Mammary epithelial cell (primary cell): Measurements from ENCODE around the gene ACTR3C.
"Not testable (repeated sequence)": the region's sequence is repeated elsewhere in the genome, so short reads cannot be mapped to it uniquely, and the experiment has no call there.

Experiments used
- CTCF ChIP-seq, 2 donors: IDR thresholded peaks in 1 of 2; conservative IDR thresholded peaks in 1 of 2; 2 replicates each; pipeline ENCODE4 v1.5.1; 2011 to 2012; ENCODE audit warnings: inconsistent platforms in 2 of 2, low read length in 2 of 2, mild to moderate bottlenecking in 2 of 2, control low read depth in 1 of 2, low read depth in 1 of 2; ENCODE audit not compliant: insufficient read depth in 1 of 2; ENCODE audit errors: extremely low read depth in 1 of 2
- EZH2 ChIP-seq: IDR thresholded peaks from 2 replicates; pipeline ENCODE4 v1.6.1; 2012; ENCODE audit warnings: low read length, inconsistent platforms, borderline replicate concordance

GRCh38 chr7:150283111-150283510 is 40.2 kb downstream of the ACTR3C start:
- not testable (repeated sequence) for TF ChIP-seq EZH2; CTCF (conservative IDR thresholded peaks at IDR 0.05 in 1 of 2, IDR thresholded peaks at IDR 0.05 in 1 of 2; ENCODE audit: extremely low read depth in 1 of 2, insufficient read depth in 1 of 2, low read depth in 1 of 2, low read length in 2 of 2)
